ENCODE data around the gene P2RY8.

P2RY8 gene

GRCh38 chrX:1488745-1489144 is 48.2 kb downstream of the P2RY8 start:
- no peak for DNase-seq (ENCODE audit: low read depth)
- H3K4me3 ChIP-seq (ENCODE audit: low read depth, low read length) = no peak overlapping the region
- TF ChIP-seq CTCF (IDR thresholded peaks at IDR 0.05; ENCODE audit: control insufficient read depth, extremely low read depth, insufficient read depth) = no peak

- no peak overlapping the region for H3K4me3 ChIP-seq (ENCODE audit: low read depth, low read length)
- no peak for DNase-seq (ENCODE audit: low read depth)
- TF ChIP-seq CTCF (IDR thresholded peaks at IDR 0.05; ENCODE audit: control insufficient read depth, extremely low read depth, insufficient read depth) = no peak
Measured at GRCh38 chrX:1488141-1488540, 48.8 kb downstream of the P2RY8 start.

- TF ChIP-seq CTCF (IDR thresholded peaks at IDR 0.05; ENCODE audit: control insufficient read depth, extremely low read depth, insufficient read depth) = no peak
- H3K4me3 ChIP-seq (ENCODE audit: low read depth, low read length) = no peak overlapping the region
- DNase-seq (ENCODE audit: low read depth) = no peak
Measured at GRCh38 chrX:1487401-1487800, 49.6 kb downstream of the P2RY8 start.

GRCh38 chrX:1486749-1487361 is 50.1 kb downstream of the P2RY8 start:
- H3K4me3 ChIP-seq (ENCODE audit: low read depth, low read length) = no peak overlapping the region
- DNase-seq (ENCODE audit: low read depth) = no peak
- TF ChIP-seq CTCF (IDR thresholded peaks at IDR 0.05; ENCODE audit: control insufficient read depth, extremely low read depth, insufficient read depth) = no peak

GRCh38 chrX:1486177-1486576 is 50.8 kb downstream of the P2RY8 start:
- no peak overlapping the region for H3K4me3 ChIP-seq (ENCODE audit: low read depth, low read length)
- no peak for TF ChIP-seq CTCF (IDR thresholded peaks at IDR 0.05; ENCODE audit: control insufficient read depth, extremely low read depth, insufficient read depth)
- DNase-seq (ENCODE audit: low read depth) = no peak

GRCh38 chrX:1485033-1485432 is 52.0 kb downstream of the P2RY8 start:
- no peak overlapping the region for H3K4me3 ChIP-seq (ENCODE audit: low read depth, low read length)
- DNase-seq (ENCODE audit: low read depth) = no peak
- TF ChIP-seq CTCF (IDR thresholded peaks at IDR 0.05; ENCODE audit: control insufficient read depth, extremely low read depth, insufficient read depth) = no peak

GRCh38 chrX:1484638-1485019 is 52.4 kb downstream of the P2RY8 start:
- H3K4me3 ChIP-seq (ENCODE audit: low read depth, low read length) = no peak overlapping the region
- TF ChIP-seq CTCF (IDR thresholded peaks at IDR 0.05; ENCODE audit: control insufficient read depth, extremely low read depth, insufficient read depth) = no peak
- DNase-seq (ENCODE audit: low read depth) = no peak
